Measurements from ENCODE around the gene DRAP1. TPM values are rescaled to one million over a fixed set of nuclear protein-coding genes. Genes with fewer than 3 reads are reported as not detected.

Gene DRAP1
- polyA plus RNA-seq, 2 of the 4 experiments (the other 2 are of a cell fraction), result 73.7 to 143 TPM

DNA sequence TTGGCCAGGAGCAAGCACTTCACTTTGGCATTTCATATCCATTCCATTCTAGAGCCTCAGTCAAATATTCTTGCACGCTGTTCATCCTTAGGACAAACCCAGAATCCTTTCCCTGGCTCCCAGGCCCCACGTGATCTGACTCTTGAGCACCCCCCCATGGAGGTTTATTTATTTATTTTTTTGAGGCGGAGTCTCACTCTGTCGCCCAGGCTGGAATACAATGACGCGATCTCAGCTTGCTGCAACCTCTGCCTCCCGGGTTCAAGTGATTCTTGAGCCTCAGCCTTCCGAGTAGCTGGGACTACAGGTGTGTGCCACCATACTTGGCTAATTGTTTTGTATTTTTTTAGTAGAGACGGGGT is 13.3 kb downstream of the DRAP1 start:
- peaks cover 9% of the 10 kb centered on the region; the same call in 1 of the 3 replicates for H3K4me1 ChIP-seq
- no peak for FAIRE-seq
- WGBS (ENCODE audit: missing lambda C conversion rate), result 16% methylated on average over 9 of the region's 9 CpGs

More for the DNA sequence above, 13.3 kb downstream of the DRAP1 start:
- peak overlapping the region; percentile 58 for H3K4me2 ChIP-seq
- peak overlapping the region in 1 of 2 experiments; percentile 44; a peak in 2 of 6 replicates for H3K27ac ChIP-seq
- TF ChIP-seq RARB (CRISPR knock-in tag; IDR thresholded peaks at IDR 0.05) (no peak), CHD2 (IDR thresholded peaks at IDR 0.05; ENCODE audit: low read length, partially characterized antibody) (no peak), RCOR1 (IDR thresholded peaks at IDR 0.05; ENCODE audit: low read depth, low read length) (no peak), GATA3 (IDR thresholded peaks at IDR 0.05; ENCODE audit: borderline replicate concordance) (no peak), NR3C1 (IDR thresholded peaks at IDR 0.05) (no peak), JUN (IDR thresholded peaks at IDR 0.05) (no peak), EHF (CRISPR knock-in tag; IDR thresholded peaks at IDR 0.05) (no peak), ZFP36 (IDR thresholded peaks at IDR 0.05; ENCODE audit: borderline replicate concordance, partially characterized antibody) (no peak), HOXB5 (CRISPR knock-in tag; IDR thresholded peaks at IDR 0.05) (no peak), HEYL (CRISPR knock-in tag; IDR thresholded peaks at IDR 0.05) (no peak), EHMT2 (IDR thresholded peaks at IDR 0.05; ENCODE audit: low read depth) (no peak), KDM5A (IDR thresholded peaks at IDR 0.05) (no peak), FOSB (CRISPR knock-in tag; IDR thresholded peaks at IDR 0.05) (no peak)
- TF ChIP-seq, protein P1, sequence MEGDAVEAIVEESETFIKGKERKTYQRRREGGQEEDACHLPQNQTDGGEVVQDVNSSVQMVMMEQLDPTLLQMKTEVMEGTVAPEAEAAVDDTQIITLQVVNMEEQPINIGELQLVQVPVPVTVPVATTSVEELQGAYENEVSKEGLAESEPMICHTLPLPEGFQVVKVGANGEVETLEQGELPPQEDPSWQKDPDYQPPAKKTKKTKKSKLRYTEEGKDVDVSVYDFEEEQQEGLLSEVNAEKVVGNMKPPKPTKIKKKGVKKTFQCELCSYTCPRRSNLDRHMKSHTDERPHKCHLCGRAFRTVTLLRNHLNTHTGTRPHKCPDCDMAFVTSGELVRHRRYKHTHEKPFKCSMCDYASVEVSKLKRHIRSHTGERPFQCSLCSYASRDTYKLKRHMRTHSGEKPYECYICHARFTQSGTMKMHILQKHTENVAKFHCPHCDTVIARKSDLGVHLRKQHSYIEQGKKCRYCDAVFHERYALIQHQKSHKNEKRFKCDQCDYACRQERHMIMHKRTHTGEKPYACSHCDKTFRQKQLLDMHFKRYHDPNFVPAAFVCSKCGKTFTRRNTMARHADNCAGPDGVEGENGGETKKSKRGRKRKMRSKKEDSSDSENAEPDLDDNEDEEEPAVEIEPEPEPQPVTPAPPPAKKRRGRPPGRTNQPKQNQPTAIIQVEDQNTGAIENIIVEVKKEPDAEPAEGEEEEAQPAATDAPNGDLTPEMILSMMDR (IDR thresholded peaks at IDR 0.05), result peak; percentile 6; the same call in 1 of the 3 replicates
- TF ChIP-seq, protein P2, sequence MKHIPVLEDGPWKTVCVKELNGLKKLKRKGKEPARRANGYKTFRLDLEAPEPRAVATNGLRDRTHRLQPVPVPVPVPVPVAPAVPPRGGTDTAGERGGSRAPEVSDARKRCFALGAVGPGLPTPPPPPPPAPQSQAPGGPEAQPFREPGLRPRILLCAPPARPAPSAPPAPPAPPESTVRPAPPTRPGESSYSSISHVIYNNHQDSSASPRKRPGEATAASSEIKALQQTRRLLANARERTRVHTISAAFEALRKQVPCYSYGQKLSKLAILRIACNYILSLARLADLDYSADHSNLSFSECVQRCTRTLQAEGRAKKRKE (CRISPR knock-in tag; IDR thresholded peaks at IDR 0.05; ENCODE audit: low read depth), result no peak
- TF ChIP-seq, protein P3, sequence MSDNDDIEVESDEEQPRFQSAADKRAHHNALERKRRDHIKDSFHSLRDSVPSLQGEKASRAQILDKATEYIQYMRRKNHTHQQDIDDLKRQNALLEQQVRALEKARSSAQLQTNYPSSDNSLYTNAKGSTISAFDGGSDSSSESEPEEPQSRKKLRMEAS (IDR thresholded peaks at IDR 0.05), result 0 out of 2 replicates have a peak, but pooled peaks have one; percentile 29
- TF ChIP-seq, protein P4, sequence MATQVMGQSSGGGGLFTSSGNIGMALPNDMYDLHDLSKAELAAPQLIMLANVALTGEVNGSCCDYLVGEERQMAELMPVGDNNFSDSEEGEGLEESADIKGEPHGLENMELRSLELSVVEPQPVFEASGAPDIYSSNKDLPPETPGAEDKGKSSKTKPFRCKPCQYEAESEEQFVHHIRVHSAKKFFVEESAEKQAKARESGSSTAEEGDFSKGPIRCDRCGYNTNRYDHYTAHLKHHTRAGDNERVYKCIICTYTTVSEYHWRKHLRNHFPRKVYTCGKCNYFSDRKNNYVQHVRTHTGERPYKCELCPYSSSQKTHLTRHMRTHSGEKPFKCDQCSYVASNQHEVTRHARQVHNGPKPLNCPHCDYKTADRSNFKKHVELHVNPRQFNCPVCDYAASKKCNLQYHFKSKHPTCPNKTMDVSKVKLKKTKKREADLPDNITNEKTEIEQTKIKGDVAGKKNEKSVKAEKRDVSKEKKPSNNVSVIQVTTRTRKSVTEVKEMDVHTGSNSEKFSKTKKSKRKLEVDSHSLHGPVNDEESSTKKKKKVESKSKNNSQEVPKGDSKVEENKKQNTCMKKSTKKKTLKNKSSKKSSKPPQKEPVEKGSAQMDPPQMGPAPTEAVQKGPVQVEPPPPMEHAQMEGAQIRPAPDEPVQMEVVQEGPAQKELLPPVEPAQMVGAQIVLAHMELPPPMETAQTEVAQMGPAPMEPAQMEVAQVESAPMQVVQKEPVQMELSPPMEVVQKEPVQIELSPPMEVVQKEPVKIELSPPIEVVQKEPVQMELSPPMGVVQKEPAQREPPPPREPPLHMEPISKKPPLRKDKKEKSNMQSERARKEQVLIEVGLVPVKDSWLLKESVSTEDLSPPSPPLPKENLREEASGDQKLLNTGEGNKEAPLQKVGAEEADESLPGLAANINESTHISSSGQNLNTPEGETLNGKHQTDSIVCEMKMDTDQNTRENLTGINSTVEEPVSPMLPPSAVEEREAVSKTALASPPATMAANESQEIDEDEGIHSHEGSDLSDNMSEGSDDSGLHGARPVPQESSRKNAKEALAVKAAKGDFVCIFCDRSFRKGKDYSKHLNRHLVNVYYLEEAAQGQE (IDR thresholded peaks at IDR 0.05), result no peak
- TF ChIP-seq, protein P5, sequence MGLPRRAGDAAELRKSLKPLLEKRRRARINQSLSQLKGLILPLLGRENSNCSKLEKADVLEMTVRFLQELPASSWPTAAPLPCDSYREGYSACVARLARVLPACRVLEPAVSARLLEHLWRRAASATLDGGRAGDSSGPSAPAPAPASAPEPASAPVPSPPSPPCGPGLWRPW (IDR thresholded peaks at IDR 0.05), result no peak
- TF ChIP-seq, protein P6, sequence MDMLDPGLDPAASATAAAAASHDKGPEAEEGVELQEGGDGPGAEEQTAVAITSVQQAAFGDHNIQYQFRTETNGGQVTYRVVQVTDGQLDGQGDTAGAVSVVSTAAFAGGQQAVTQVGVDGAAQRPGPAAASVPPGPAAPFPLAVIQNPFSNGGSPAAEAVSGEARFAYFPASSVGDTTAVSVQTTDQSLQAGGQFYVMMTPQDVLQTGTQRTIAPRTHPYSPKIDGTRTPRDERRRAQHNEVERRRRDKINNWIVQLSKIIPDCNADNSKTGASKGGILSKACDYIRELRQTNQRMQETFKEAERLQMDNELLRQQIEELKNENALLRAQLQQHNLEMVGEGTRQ (IDR thresholded peaks at IDR 0.05), result peak; percentile 77
- TF ChIP-seq, protein P7, sequence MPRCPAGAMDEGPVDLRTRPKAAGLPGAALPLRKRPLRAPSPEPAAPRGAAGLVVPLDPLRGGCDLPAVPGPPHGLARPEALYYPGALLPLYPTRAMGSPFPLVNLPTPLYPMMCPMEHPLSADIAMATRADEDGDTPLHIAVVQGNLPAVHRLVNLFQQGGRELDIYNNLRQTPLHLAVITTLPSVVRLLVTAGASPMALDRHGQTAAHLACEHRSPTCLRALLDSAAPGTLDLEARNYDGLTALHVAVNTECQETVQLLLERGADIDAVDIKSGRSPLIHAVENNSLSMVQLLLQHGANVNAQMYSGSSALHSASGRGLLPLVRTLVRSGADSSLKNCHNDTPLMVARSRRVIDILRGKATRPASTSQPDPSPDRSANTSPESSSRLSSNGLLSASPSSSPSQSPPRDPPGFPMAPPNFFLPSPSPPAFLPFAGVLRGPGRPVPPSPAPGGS (IDR thresholded peaks at IDR 0.05), result no peak
- POLR2A ChIA-PET, result no interaction called here
- no peaks in the 10 kb centered on the region for H3K9me3 ChIP-seq
- DNase-seq (ENCODE audit: low read depth in 1 of 2, low spot score in 1 of 2) (peak; percentile 47 to 50), ATAC-seq (peak; percentile 56 to 85; a peak in 4 of 6 replicates)
- H3K4me3 ChIP-seq, result no peak overlapping the region
- CTCF ChIA-PET, result interaction anchor here (0.8 to 2.6 kb wide), 12 partner anchors 10 to 221 kb away, joined by 3 to 15 read pairs (median 5); partner anchors contain the start of genes CCDC85B, FIBP and MUS81

Data from A549 (cell line).